M059J (cell line): Measurements from ENCODE around the gene PACS2. TPM values are rescaled to one million over a fixed set of nuclear protein-coding genes. Genes with fewer than 3 reads are reported as not detected.
"Not testable (repeated sequence)": the region's sequence is repeated elsewhere in the genome, so short reads cannot be mapped to it uniquely, and the experiment has no call there.

ENCODE experiments used
- DNase-seq: peaks from one replicate; pipeline ENCODE4 v3.0.0-alpha.2; 2012; ENCODE audit warnings: low read depth
- total RNA-seq: library from RNA; depleted of rRNA; stranded (reverse); fragments of >200 nt; shearing (Covaris generic); gene quantifications from 2 replicates; pipeline ENCODE4 v1.2.3, GENCODE V29; 2014

PACS2 gene
- total RNA-seq, 1 experiment from 2014 or later, result 24.7 TPM

- DNase-seq, result peak; percentile 51
Observed at GRCh38 chr14:105330491-105330895, 15.9 kb downstream of the PACS2 start.

- no peak for DNase-seq
Observed at GRCh38 chr14:105331575-105332349, 17.2 kb downstream of the PACS2 start.

- DNase-seq, result no peak
Observed at GRCh38 chr14:105332350-105332874, 17.9 kb downstream of the PACS2 start.

- DNase-seq, result no peak
Observed at GRCh38 chr14:105333020-105333490, 18.5 kb downstream of the PACS2 start.

- DNase-seq, result no peak
Observed at GRCh38 chr14:105333613-105334364, 19.2 kb downstream of the PACS2 start.

- DNase-seq, result no peak
Observed at GRCh38 chr14:105334383-105335230, 20.1 kb downstream of the PACS2 start.

- DNase-seq, result not testable (repeated sequence)
Observed at GRCh38 chr14:105335231-105335542, 20.6 kb downstream of the PACS2 start.

GRCh38 chr14:105335735-105336476 is 21.4 kb downstream of the PACS2 start:
- no peak for DNase-seq

- no peak for DNase-seq
Observed at GRCh38 chr14:105336477-105337287, 22.1 kb downstream of the PACS2 start.

GRCh38 chr14:105337433-105337832 is 22.9 kb downstream of the PACS2 start:
- DNase-seq, result no peak

- DNase-seq, result no peak
Observed at GRCh38 chr14:105337966-105338741, 23.6 kb downstream of the PACS2 start.

GRCh38 chr14:105340821-105341733 is 26.5 kb downstream of the PACS2 start:
- no peak for DNase-seq

- no peak for DNase-seq
Observed at GRCh38 chr14:105343194-105343593, 28.6 kb downstream of the PACS2 start.

GRCh38 chr14:105346200-105346533 is 31.6 kb downstream of the PACS2 start:
- no peak for DNase-seq

GRCh38 chr14:105346876-105347586 is 32.5 kb downstream of the PACS2 start:
- no peak for DNase-seq

- DNase-seq, result no peak
Observed at GRCh38 chr14:105347587-105347968, 33.0 kb downstream of the PACS2 start.

- no peak for DNase-seq
Observed at GRCh38 chr14:105348169-105348944, 33.8 kb downstream of the PACS2 start.
